HUES64 (cell line): Measurements from ENCODE around the gene LHX4.

Source experiments
- H3K27ac ChIP-seq: 2 replicates; pipeline ENCODE4 v1.7.0; 2013; ENCODE audit warnings: low read depth, low read length, inconsistent platforms
- H3K27me3 ChIP-seq: 2 replicates; pipeline ENCODE4 v1.6.1; 2013; ENCODE audit warnings: mild to moderate bottlenecking, low read length; ENCODE audit not compliant: insufficient read depth
- H3K36me3 ChIP-seq: 2 replicates; pipeline ENCODE4 v1.6.1; 2013; ENCODE audit warnings: mild to moderate bottlenecking, low read length; ENCODE audit not compliant: insufficient read depth
- H3K4me1 ChIP-seq: 2 replicates; pipeline ENCODE4 v1.6.1; 2013; ENCODE audit warnings: mild to moderate bottlenecking, low read length, moderate library complexity; ENCODE audit not compliant: insufficient read depth
- H3K4me3 ChIP-seq: 2 replicates; pipeline ENCODE4 v1.5.1; 2013; ENCODE audit warnings: mild to moderate bottlenecking, low read length, moderate library complexity
- H3K9ac ChIP-seq: 2 replicates; pipeline ENCODE4 v1.6.1; 2013; ENCODE audit warnings: mild to moderate bottlenecking, low read depth, low read length
- H3K9me3 ChIP-seq: 2 replicates; pipeline ENCODE4 v1.6.1; 2013; ENCODE audit warnings: low read depth, low read length; ENCODE audit not compliant: insufficient read depth
- WGBS: fragments of 150-250, 120-280 bp; methylation state at CpG from one replicate; pipeline ENCODE4 v1.1.7; 2013; ENCODE audit warnings: missing lambda C conversion rate; 5-methylcytosine and 5-hydroxymethylcytosine counted together

LHX4 gene

DNA sequence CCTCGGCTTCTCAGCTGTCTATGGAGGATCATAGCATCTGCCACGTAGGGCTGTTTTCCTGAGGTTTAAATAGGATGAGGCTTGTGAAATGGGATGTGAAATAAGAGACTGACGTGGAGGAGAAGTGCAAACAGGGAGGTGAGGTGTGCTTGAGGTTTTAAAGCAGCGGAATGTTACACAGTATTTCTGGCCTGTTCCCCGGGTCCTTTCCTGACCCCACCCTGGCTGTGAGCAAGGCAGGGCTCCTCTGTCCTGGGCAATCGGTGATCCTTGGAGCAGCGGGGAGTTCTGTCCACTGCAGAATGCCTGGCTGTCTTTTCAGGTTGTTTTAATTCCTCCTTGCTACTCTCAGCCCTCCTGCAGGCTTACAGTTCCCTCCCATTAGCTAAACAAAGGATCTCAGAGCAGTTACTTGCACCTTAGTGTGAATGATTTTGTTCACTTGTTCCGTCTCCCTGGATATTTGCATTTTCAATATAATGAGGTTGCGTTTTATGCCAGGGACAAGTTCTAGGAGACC is 38.6 kb downstream of the LHX4 start:
- Histone ChIP-seq H3K9me3 (no peaks in the 10 kb centered on the region), H3K36me3 (no peaks in the 10 kb centered on the region), H3K27ac (0 out of 2 replicates have a peak overlapping the region, but pooled peaks have one; percentile 8), H3K27me3 (no peaks in the 10 kb centered on the region), H3K4me3 (no peak overlapping the region), H3K4me1 (peaks cover 41% of the 10 kb centered on the region), H3K9ac (no peak overlapping the region)
- 32% methylated on average over 8 of the region's 9 CpGs for WGBS

GRCh38 chr1:180269645-180270529 is 39.8 kb downstream of the LHX4 start:
- H3K36me3 ChIP-seq, result peaks cover under 1% of the 10 kb centered on the region
- 62% methylated on average over 14 of the region's 14 CpGs for WGBS
- peaks cover 41% of the 10 kb centered on the region for H3K4me1 ChIP-seq
- H3K4me3 ChIP-seq, result no peak overlapping the region
- H3K27ac ChIP-seq, result peak overlapping the region; percentile 64; the same call in 1 of the 2 replicates
- H3K9ac ChIP-seq, result no peak overlapping the region
- no peaks in the 10 kb centered on the region for H3K27me3 ChIP-seq
- H3K9me3 ChIP-seq, result no peaks in the 10 kb centered on the region

- Histone ChIP-seq H3K4me3 (no peak overlapping the region), H3K27ac (0 out of 2 replicates have a peak overlapping the region, but pooled peaks have one; percentile 0), H3K9ac (no peak overlapping the region), H3K9me3 (0 out of 2 replicates have a peak, but pooled peaks cover 1% of the 10 kb centered on the region), H3K4me1 (peaks cover 36% of the 10 kb centered on the region), H3K36me3 (peaks cover 9% of the 10 kb centered on the region), H3K27me3 (no peaks in the 10 kb centered on the region)
- WGBS, result 68% methylated on average over 8 of the region's 8 CpGs
These were observed 40.6 kb downstream of the LHX4 start for GRCh38 chr1:180270530-180271271.

DNA sequence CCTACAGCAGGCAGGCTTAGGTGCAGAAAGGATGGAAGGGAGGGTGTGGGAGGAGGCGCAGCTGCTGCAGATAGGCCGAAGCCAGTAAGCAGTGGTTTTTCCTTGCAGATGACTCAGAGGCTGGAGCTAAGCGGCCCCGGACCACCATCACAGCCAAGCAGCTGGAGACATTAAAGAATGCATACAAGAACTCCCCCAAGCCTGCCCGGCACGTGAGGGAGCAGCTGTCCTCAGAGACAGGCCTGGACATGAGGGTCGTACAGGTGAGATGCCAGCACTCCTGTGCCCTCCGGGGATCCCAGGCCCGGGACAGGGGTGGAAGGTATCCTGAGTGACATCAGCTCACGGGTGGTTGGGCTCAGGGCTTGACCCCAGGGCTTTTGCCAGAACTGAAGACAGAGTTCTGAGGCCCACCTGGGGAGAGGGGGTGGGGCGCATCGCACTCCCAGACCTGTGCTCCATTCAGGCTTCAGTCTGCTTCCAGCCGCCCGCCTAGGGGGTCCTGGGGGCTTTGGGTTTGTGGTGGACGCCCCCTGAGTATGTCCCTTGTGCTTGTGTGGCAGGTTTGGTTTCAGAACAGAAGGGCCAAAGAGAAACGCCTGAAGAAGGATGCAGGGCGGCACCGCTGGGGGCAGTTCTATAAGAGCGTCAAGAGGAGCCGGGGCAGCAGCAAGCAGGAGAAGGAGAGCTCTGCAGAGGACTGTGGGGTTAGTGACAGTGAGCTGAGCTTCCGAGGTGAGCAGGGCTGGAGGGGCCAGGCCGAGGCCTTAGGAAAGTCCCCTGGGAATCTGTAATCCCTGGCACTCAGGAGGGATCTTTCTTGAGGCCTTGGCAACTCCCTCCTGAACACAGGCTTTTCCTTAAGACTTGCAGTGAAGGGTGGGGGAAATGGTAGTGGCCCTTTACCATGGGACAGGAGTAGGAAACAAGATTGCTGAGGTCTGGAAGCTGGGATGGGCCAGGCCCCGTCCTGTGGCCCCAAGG is 41.5 kb downstream of the LHX4 start:
- H3K4me1 ChIP-seq, result peaks cover 36% of the 10 kb centered on the region
- H3K9me3 ChIP-seq, result 0 out of 2 replicates have a peak, but pooled peaks cover 10% of the 10 kb centered on the region
- no peak overlapping the region for H3K4me3 ChIP-seq
- H3K27me3 ChIP-seq, result no peaks in the 10 kb centered on the region
- H3K27ac ChIP-seq, result 0 out of 2 replicates have a peak overlapping the region, but pooled peaks have one; percentile 0
- no peak overlapping the region for H3K9ac ChIP-seq
- WGBS, result 47% methylated on average over 23 of the region's 23 CpGs
- H3K36me3 ChIP-seq, result peaks cover 17% of the 10 kb centered on the region

DNA sequence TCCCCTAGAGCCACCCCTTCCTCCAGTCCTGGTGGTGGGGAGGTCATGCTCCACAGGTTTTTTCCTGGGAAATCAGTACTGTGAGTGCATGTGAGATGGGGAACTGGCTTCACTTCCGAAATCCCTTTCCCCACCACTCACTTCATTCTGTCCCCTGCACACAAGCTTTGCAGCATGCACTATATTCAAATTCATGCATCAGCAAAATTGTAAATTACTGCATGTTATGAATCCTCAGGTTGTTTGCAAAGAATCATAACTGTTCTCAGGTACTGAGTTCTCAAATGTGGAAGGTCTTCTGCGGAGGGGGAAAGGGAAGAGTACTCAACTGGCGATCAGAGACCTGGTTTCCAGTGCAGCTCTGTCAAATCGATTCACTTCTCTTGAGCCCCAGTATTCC is 42.3 kb downstream of the LHX4 start:
- Histone ChIP-seq H3K4me3 (no peak overlapping the region), H3K27me3 (no peaks in the 10 kb centered on the region), H3K9me3 (0 out of 2 replicates have a peak, but pooled peaks cover 10% of the 10 kb centered on the region), H3K36me3 (peaks cover 17% of the 10 kb centered on the region), H3K4me1 (peaks cover 36% of the 10 kb centered on the region), H3K27ac (no peak overlapping the region), H3K9ac (no peak overlapping the region)
- 84% methylated on average over 4 of the region's 4 CpGs for WGBS

DNA sequence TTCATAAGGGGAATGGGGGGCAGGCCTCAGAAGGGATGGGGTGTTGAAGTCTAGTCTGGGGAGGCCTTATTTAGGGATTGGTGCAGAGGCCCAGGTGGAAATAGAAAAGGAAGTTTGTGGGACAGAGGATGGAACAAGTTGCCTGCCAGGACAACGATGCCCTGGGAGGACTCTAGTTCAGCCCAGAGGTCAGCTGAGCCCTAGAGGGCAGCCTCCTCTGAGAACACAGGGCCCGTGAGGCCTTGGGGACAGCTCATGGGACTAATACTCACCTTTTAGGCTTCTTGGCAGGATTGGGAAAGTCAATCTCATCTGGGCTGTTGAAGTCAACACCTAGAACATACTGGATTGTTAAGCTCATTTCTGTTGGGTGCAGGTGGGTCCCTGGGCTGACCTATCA is 43.0 kb downstream of the LHX4 start:
- Histone ChIP-seq H3K27ac (no peak overlapping the region), H3K9ac (no peak overlapping the region)
- 93% methylated on average over 2 of the region's 2 CpGs for WGBS

DNA sequence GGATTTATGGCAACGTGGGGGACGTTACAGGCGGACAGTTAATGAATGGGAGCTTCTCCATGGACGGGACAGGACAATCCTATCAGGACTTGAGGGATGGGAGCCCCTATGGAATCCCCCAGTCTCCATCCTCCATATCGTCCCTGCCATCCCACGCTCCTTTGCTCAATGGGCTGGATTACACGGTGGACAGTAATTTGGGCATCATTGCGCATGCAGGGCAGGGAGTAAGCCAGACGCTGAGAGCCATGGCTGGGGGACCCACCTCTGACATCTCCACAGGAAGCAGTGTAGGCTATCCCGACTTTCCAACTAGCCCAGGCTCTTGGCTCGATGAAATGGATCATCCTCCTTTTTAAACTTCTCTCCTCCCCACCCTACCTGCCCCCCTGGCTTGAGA is 44.2 kb downstream of the LHX4 start:
- 96% methylated on average over 11 of the region's 11 CpGs for WGBS
- Histone ChIP-seq H3K27ac (no peak overlapping the region), H3K9me3 (0 out of 2 replicates have a peak, but pooled peaks cover 10% of the 10 kb centered on the region), H3K27me3 (no peaks in the 10 kb centered on the region), H3K36me3 (peaks cover 17% of the 10 kb centered on the region), H3K9ac (no peak overlapping the region), H3K4me1 (peaks cover 31% of the 10 kb centered on the region), H3K4me3 (no peak overlapping the region)

More for the DNA sequence above, 43.0 kb downstream of the LHX4 start:
- Histone ChIP-seq H3K27me3 (no peaks in the 10 kb centered on the region), H3K36me3 (peaks cover 17% of the 10 kb centered on the region), H3K9me3 (0 out of 2 replicates have a peak, but pooled peaks cover 10% of the 10 kb centered on the region), H3K4me3 (no peak overlapping the region), H3K4me1 (peaks cover 39% of the 10 kb centered on the region)

GRCh38 chr1:180275726-180276125 is 45.7 kb downstream of the LHX4 start:
- peaks cover 22% of the 10 kb centered on the region for H3K4me1 ChIP-seq
- H3K9me3 ChIP-seq, result 0 out of 2 replicates have a peak, but pooled peaks cover 10% of the 10 kb centered on the region
- no peaks in the 10 kb centered on the region for H3K27me3 ChIP-seq
- peaks cover 17% of the 10 kb centered on the region for H3K36me3 ChIP-seq
- WGBS, result 92% methylated on average over 5 of the region's 5 CpGs
- H3K4me3 ChIP-seq, result no peak overlapping the region
- H3K9ac ChIP-seq, result no peak overlapping the region
- no peak overlapping the region for H3K27ac ChIP-seq

DNA sequence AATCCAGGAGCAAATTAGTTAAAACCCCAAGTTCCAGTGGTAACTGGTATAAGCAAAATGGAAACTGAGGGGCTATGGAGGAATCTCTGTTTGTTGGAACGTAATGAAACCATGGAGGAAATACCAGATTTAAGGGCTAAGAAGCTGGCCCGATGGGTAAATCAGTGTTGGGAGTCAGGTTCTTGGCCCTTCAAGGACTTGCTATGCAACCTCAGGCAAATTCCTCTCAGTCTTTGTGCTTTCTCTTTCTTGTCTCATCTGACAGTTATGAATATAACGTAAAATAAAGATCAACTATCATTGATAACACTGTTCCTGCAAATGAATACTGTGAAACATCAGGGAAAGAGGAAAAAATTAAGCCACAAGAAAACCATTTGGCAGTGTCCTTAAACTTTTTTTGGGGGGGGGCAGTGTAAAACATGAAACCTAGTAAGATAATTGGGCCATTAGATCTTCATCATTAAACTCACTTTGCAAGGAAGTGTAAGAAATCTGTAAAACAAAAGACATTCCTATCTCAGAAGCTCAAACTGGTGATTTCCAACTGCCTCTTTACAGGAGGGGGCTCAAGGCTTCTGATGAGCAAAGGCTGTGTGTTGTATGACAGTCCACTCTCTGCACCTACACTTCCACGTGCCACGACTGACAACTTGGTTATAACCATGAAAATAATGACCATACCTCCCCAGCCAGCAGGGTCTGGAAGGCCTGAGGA is 47.6 kb downstream of the LHX4 start:
- H3K4me3 ChIP-seq, result no peak overlapping the region
- 91% methylated on average over 5 of the region's 5 CpGs for WGBS
- H3K27ac ChIP-seq, result no peak overlapping the region
- 0 out of 2 replicates have a peak, but pooled peaks cover 10% of the 10 kb centered on the region for H3K9me3 ChIP-seq
- H3K27me3 ChIP-seq, result no peaks in the 10 kb centered on the region
- peaks cover 9% of the 10 kb centered on the region for H3K4me1 ChIP-seq
- H3K9ac ChIP-seq, result no peak overlapping the region
- peaks cover 17% of the 10 kb centered on the region for H3K36me3 ChIP-seq

DNA sequence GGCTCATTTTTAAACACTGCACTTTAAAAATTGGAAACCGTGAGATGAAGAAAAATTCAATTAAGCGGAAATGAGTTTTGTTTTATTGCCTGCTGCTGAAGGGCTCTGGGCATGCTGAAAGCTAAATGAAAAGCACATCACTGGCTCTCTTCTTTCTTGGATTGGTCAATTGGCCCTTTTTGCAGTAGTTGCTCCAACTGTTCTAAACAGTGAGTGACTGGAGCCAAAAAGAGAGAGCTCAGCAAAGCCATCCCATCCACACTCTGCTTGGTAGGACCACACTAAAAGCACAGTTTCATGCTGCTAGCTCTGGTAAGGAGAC is 48.1 kb downstream of the LHX4 start:
- H3K27me3 ChIP-seq, result no peaks in the 10 kb centered on the region
- WGBS, result 90% methylated on average over 2 of the region's 2 CpGs
- no peak overlapping the region for H3K9ac ChIP-seq
- peaks cover 9% of the 10 kb centered on the region for H3K4me1 ChIP-seq
- no peak overlapping the region for H3K27ac ChIP-seq
- H3K36me3 ChIP-seq, result peaks cover 17% of the 10 kb centered on the region
- no peak overlapping the region for H3K4me3 ChIP-seq
- H3K9me3 ChIP-seq, result 0 out of 2 replicates have a peak, but pooled peaks cover 10% of the 10 kb centered on the region
